H1 (cell line): ENCODE measurements around the gene TWF2.
A peak's percentile ranks its signal among the peaks of the same experiment; 100 is the strongest.

Experiments
- CHD2 ChIP-seq: IDR thresholded peaks from 2 replicates; pipeline ENCODE4 v1.6.1; 2012; ENCODE audit warnings: low read length, improper control_type of control experiment
- CREB1 ChIP-seq: IDR thresholded peaks from 2 replicates; pipeline ENCODE4 v1.6.1; 2012; ENCODE audit warnings: inconsistent platforms
- CTCF ChIP-seq, 3 experiments: IDR thresholded peaks; 1 replicate in 2 of 3; 2 replicates in 1 of 3; pipeline versions ENCODE4 v1.5.1 to v1.6.1; 2011; ENCODE audit warnings: low read length in 3 of 3, mild to moderate bottlenecking in 3 of 3, inconsistent platforms in 2 of 3, low read depth in 1 of 3, moderate library complexity in 1 of 3; ENCODE audit not compliant: insufficient read depth in 1 of 3; ENCODE audit errors: control extremely low read depth in 1 of 3
- EP300 ChIP-seq, 2 experiments: IDR thresholded peaks; 1 replicate in 1 of 2; 2 replicates in 1 of 2; pipeline ENCODE4 v1.6.1; 2011 to 2012; ENCODE audit warnings: low read depth in 2 of 2, low read length in 2 of 2, mild to moderate bottlenecking in 2 of 2, borderline replicate concordance in 1 of 2, inconsistent platforms in 1 of 2, moderate library complexity in 1 of 2
- HDAC6 ChIP-seq: IDR thresholded peaks from one replicate; pipeline ENCODE4 v1.7.1; 2012; ENCODE audit warnings: low read depth, mild to moderate bottlenecking, inconsistent platforms, low read length, moderate library complexity
- JUN ChIP-seq: IDR thresholded peaks from 2 replicates; pipeline ENCODE4 v1.6.1; 2011; ENCODE audit warnings: low read depth, mild to moderate bottlenecking, improper control_type of control experiment, low read length
- KDM1A ChIP-seq: fragments of 200-600, 300-600 bp; sonication (generic); IDR thresholded peaks from 2 replicates; pipeline ENCODE4 v1.7.1; 2016; ENCODE audit warnings: mild to moderate bottlenecking, low read length, borderline replicate concordance
- MAX ChIP-seq: IDR thresholded peaks from 2 replicates; pipeline ENCODE4 v1.6.1; 2012; ENCODE audit warnings: inconsistent platforms
- POLR2A ChIP-seq, 2 experiments: IDR thresholded peaks; 1 replicate in 1 of 2; 2 replicates in 1 of 2; pipeline ENCODE4 v1.6.1; 2011; ENCODE audit warnings: low read depth in 2 of 2, low read length in 2 of 2, mild to moderate bottlenecking in 2 of 2; ENCODE audit errors: control extremely low read depth in 1 of 2
- POLR2AphosphoS5 ChIP-seq: IDR thresholded peaks from 2 replicates; pipeline ENCODE4 v1.6.1; 2011; ENCODE audit warnings: low read depth, low read length
- SIN3A ChIP-seq, 2 experiments: IDR thresholded peaks in 1 of 2; conservative IDR thresholded peaks in 1 of 2; 2 replicates each; pipeline ENCODE4 v1.6.1; 2011 to 2012; ENCODE audit warnings: low read length in 2 of 2, improper control_type of control experiment in 1 of 2, low read depth in 1 of 2, mild to moderate bottlenecking in 1 of 2
- SIX5 ChIP-seq: IDR thresholded peaks from 2 replicates; pipeline ENCODE4 v1.6.1; 2011; ENCODE audit warnings: mild to moderate bottlenecking, low read depth, low read length

DNA sequence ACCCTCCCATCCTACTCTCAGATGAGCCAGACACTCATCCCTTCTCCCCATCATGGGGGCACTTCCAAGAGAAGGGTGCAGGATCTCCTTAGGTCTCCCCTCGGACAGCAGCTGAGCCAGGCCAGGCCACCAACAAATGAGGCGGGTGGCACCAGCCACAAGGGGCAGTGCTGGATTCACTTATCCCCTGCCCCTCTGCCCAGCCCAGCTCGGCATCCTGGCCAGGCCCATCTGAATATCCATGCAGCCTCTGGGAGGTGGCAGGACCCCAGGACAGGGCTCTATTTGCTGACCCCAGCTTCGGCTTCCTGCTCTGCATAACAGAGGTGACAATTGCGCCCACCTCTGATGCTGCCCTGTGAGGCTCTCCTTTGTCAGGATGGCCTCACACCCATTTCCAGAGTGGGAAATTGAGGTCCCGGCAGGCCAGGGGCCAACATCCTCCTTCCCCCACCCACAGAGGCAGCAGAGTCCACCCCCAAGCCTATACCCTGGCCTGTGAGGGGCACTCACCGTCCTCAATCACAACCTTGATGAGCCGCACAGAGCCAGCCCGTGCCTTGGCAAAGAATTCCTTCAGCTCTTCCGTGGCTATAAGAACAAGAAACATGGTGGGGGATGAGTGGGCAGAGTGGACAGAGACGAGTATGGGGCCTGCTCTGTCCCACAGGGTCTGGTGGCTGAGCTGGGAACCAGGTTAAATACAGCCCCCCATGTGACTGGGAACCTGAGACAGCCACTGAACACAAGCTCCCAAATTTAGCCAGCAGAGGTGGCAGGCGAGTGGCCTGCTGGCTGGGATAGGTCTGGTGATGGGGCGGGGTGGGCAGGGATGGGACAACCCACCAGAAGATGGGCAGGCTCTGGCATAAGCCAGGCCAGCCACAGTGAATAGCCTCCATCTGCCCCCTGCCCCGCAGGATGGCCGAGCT, 4.2 kb downstream of the TWF2 start:
- no peak for TF ChIP-seq POLR2A (IDR thresholded peaks at IDR 0.05; ENCODE audit: control extremely low read depth in 1 of 2, low read depth in 2 of 2, low read length in 2 of 2)
- TF ChIP-seq CHD2 = no peak
- no peak for TF ChIP-seq EP300 (IDR thresholded peaks at IDR 0.05; ENCODE audit: borderline replicate concordance in 1 of 2, low read depth in 2 of 2, low read length in 2 of 2)
- no peak for TF ChIP-seq KDM1A
- TF ChIP-seq CREB1 = no peak
- TF ChIP-seq CTCF (IDR thresholded peaks at IDR 0.05; ENCODE audit: control extremely low read depth in 1 of 3, insufficient read depth in 1 of 3, low read depth in 1 of 3, low read length in 3 of 3) = peak in 1 of 3 experiments; percentile 37; a peak in 1 of 4 replicates
- TF ChIP-seq SIX5 = no peak
- no peak for TF ChIP-seq MAX
- TF ChIP-seq POLR2AphosphoS5 = no peak
- no peak for TF ChIP-seq HDAC6
- no peak for TF ChIP-seq SIN3A (conservative IDR thresholded peaks at IDR 0.05 in 1 of 2, IDR thresholded peaks at IDR 0.05 in 1 of 2; ENCODE audit: low read depth in 1 of 2, low read length in 2 of 2)
- TF ChIP-seq JUN = no peak
